ENCODE results near the gene DMC1.

DMC1 gene

GRCh38 chr22:38523479-38523878, 46.5 kb downstream of the DMC1 start:
- DNase-seq, result no peak
- no peaks in the 10 kb centered on the region for H3K36me3 ChIP-seq (ENCODE audit: control insufficient read depth in 1 of 2, insufficient read depth in 2 of 2, low read depth in 1 of 2, low read length in 2 of 2)
- H4K91ac ChIP-seq (ENCODE audit: low read length), result no peak overlapping the region
- H3K4me3 ChIP-seq (ENCODE audit: insufficient read depth in 1 of 2, low read depth in 1 of 2, low read length in 2 of 2), result no peak overlapping the region
- no peak overlapping the region for H2BK120ac ChIP-seq (ENCODE audit: low read depth, low read length)
- no peak overlapping the region for H2BK5ac ChIP-seq (ENCODE audit: low read depth, low read length, poor library complexity, severe bottlenecking)
- no peaks in the 10 kb centered on the region for H3K9me3 ChIP-seq (ENCODE audit: control insufficient read depth, low read length)
- no peak overlapping the region for H3K4me2 ChIP-seq (ENCODE audit: low read length, poor library complexity, severe bottlenecking)
- H3K14ac ChIP-seq (ENCODE audit: low read length in 2 of 2), result no peak overlapping the region
- no peak overlapping the region for H4K8ac ChIP-seq (ENCODE audit: low read length)
- no peak overlapping the region for H3K27ac ChIP-seq (ENCODE audit: low read length, poor library complexity, severe bottlenecking)
- no peak overlapping the region for H3K4ac ChIP-seq (ENCODE audit: low read depth in 1 of 2, low read length in 2 of 2)
- H2BK15ac ChIP-seq (ENCODE audit: low read depth, poor library complexity, severe bottlenecking), result no peak overlapping the region
- H3K4me1 ChIP-seq (ENCODE audit: control insufficient read depth, insufficient read depth, low read depth, low read length), result no peaks in the 10 kb centered on the region
- H2BK12ac ChIP-seq (ENCODE audit: low read length in 2 of 2), result no peak overlapping the region
- WGBS, result 98% methylated on average over 3 of the region's 5 CpGs
- no peaks in the 10 kb centered on the region for H3K79me1 ChIP-seq (replicated peaks; ENCODE audit: low read length, poor library complexity, severe bottlenecking)
- no peak overlapping the region for H3K9ac ChIP-seq (ENCODE audit: low read length)
- H3K23ac ChIP-seq (ENCODE audit: low read length in 2 of 2), result no peak overlapping the region
- H2AFZ ChIP-seq (ENCODE audit: low read depth, low read length), result no peak overlapping the region
- no peaks in the 10 kb centered on the region for H3K27me3 ChIP-seq (ENCODE audit: control insufficient read depth in 1 of 2, insufficient read depth in 1 of 2, low read length in 2 of 2)
- no peak overlapping the region for H3K18ac ChIP-seq (ENCODE audit: low read depth in 1 of 2, low read length in 2 of 2)
- H2AK5ac ChIP-seq (ENCODE audit: low read length, severe bottlenecking), result no peak overlapping the region

- Histone ChIP-seq H3K23ac (ENCODE audit: low read length in 2 of 2) (no peak overlapping the region), H2AFZ (ENCODE audit: low read depth, low read length) (no peak overlapping the region), H3K14ac (ENCODE audit: low read length in 2 of 2) (no peak overlapping the region), H2BK15ac (ENCODE audit: low read depth, poor library complexity, severe bottlenecking) (no peak overlapping the region), H4K8ac (ENCODE audit: low read length) (no peak overlapping the region), H3K9ac (ENCODE audit: low read length) (no peak overlapping the region), H3K4me2 (ENCODE audit: low read length, poor library complexity, severe bottlenecking) (no peak overlapping the region), H3K4ac (ENCODE audit: low read depth in 1 of 2, low read length in 2 of 2) (no peak overlapping the region), H3K79me1 (replicated peaks; ENCODE audit: low read length, poor library complexity, severe bottlenecking) (no peaks in the 10 kb centered on the region), H3K36me3 (ENCODE audit: control insufficient read depth in 1 of 2, insufficient read depth in 2 of 2, low read depth in 1 of 2, low read length in 2 of 2) (no peaks in the 10 kb centered on the region), H3K27ac (ENCODE audit: low read length, poor library complexity, severe bottlenecking) (no peak overlapping the region), H2BK5ac (ENCODE audit: low read depth, low read length, poor library complexity, severe bottlenecking) (no peak overlapping the region), H2BK12ac (ENCODE audit: low read length in 2 of 2) (no peak overlapping the region), H3K27me3 (ENCODE audit: control insufficient read depth in 1 of 2, insufficient read depth in 1 of 2, low read length in 2 of 2) (no peaks in the 10 kb centered on the region), H3K18ac (ENCODE audit: low read depth in 1 of 2, low read length in 2 of 2) (no peak overlapping the region), H3K4me1 (ENCODE audit: control insufficient read depth, insufficient read depth, low read depth, low read length) (no peaks in the 10 kb centered on the region), H3K9me3 (ENCODE audit: control insufficient read depth, low read length) (no peaks in the 10 kb centered on the region), H3K4me3 (ENCODE audit: insufficient read depth in 1 of 2, low read depth in 1 of 2, low read length in 2 of 2) (no peak overlapping the region), H2BK120ac (ENCODE audit: low read depth, low read length) (no peak overlapping the region), H4K91ac (ENCODE audit: low read length) (no peak overlapping the region), H2AK5ac (ENCODE audit: low read length, severe bottlenecking) (no peak overlapping the region)
- DNase-seq, result no peak
- WGBS, result 97% methylated on average over 2 of the region's 3 CpGs
Measured at GRCh38 chr22:38523029-38523428, 47.0 kb downstream of the DMC1 start.

- no peak overlapping the region for H3K4me3 ChIP-seq (ENCODE audit: insufficient read depth in 1 of 2, low read depth in 1 of 2, low read length in 2 of 2)
- no peaks in the 10 kb centered on the region for H3K9me3 ChIP-seq (ENCODE audit: control insufficient read depth, low read length)
- 60% methylated on average over 1 of the region's 2 CpGs for WGBS
- H2AK5ac ChIP-seq (ENCODE audit: low read length, severe bottlenecking), result no peak overlapping the region
- H4K8ac ChIP-seq (ENCODE audit: low read length), result no peak overlapping the region
- H3K9ac ChIP-seq (ENCODE audit: low read length), result no peak overlapping the region
- H2BK15ac ChIP-seq (ENCODE audit: low read depth, poor library complexity, severe bottlenecking), result no peak overlapping the region
- no peaks in the 10 kb centered on the region for H3K79me1 ChIP-seq (replicated peaks; ENCODE audit: low read length, poor library complexity, severe bottlenecking)
- H3K4me2 ChIP-seq (ENCODE audit: low read length, poor library complexity, severe bottlenecking), result no peak overlapping the region
- no peak overlapping the region for H2AFZ ChIP-seq (ENCODE audit: low read depth, low read length)
- no peak overlapping the region for H3K18ac ChIP-seq (ENCODE audit: low read depth in 1 of 2, low read length in 2 of 2)
- H2BK12ac ChIP-seq (ENCODE audit: low read length in 2 of 2), result no peak overlapping the region
- no peak overlapping the region for H4K91ac ChIP-seq (ENCODE audit: low read length)
- H3K36me3 ChIP-seq (ENCODE audit: control insufficient read depth in 1 of 2, insufficient read depth in 2 of 2, low read depth in 1 of 2, low read length in 2 of 2), result no peaks in the 10 kb centered on the region
- no peak for DNase-seq
- no peak overlapping the region for H2BK120ac ChIP-seq (ENCODE audit: low read depth, low read length)
- no peak overlapping the region for H3K14ac ChIP-seq (ENCODE audit: low read length in 2 of 2)
- H2BK5ac ChIP-seq (ENCODE audit: low read depth, low read length, poor library complexity, severe bottlenecking), result no peak overlapping the region
- no peaks in the 10 kb centered on the region for H3K27me3 ChIP-seq (ENCODE audit: control insufficient read depth in 1 of 2, insufficient read depth in 1 of 2, low read length in 2 of 2)
- H3K4ac ChIP-seq (ENCODE audit: low read depth in 1 of 2, low read length in 2 of 2), result no peak overlapping the region
- no peak overlapping the region for H3K27ac ChIP-seq (ENCODE audit: low read length, poor library complexity, severe bottlenecking)
- no peak overlapping the region for H3K23ac ChIP-seq (ENCODE audit: low read length in 2 of 2)
- no peaks in the 10 kb centered on the region for H3K4me1 ChIP-seq (ENCODE audit: control insufficient read depth, insufficient read depth, low read depth, low read length)
Measured at GRCh38 chr22:38519453-38520250, 50.3 kb downstream of the DMC1 start.

GRCh38 chr22:38518620-38519019, 51.4 kb downstream of the DMC1 start:
- H3K4me3 ChIP-seq (ENCODE audit: insufficient read depth in 1 of 2, low read depth in 1 of 2, low read length in 2 of 2), result no peak overlapping the region
- no peak overlapping the region for H3K9ac ChIP-seq (ENCODE audit: low read length)
- no peak overlapping the region for H3K27ac ChIP-seq (ENCODE audit: low read length, poor library complexity, severe bottlenecking)
- no peaks in the 10 kb centered on the region for H3K9me3 ChIP-seq (ENCODE audit: control insufficient read depth, low read length)
- H4K91ac ChIP-seq (ENCODE audit: low read length), result no peak overlapping the region
- 90% methylated on average over 3 of the region's 4 CpGs for whole genome bisulfite sequencing
- H4K8ac ChIP-seq (ENCODE audit: low read length), result no peak overlapping the region
- H3K79me1 ChIP-seq (replicated peaks; ENCODE audit: low read length, poor library complexity, severe bottlenecking), result no peaks in the 10 kb centered on the region
- no peaks in the 10 kb centered on the region for H3K36me3 ChIP-seq (ENCODE audit: control insufficient read depth in 1 of 2, insufficient read depth in 2 of 2, low read depth in 1 of 2, low read length in 2 of 2)
- no peak overlapping the region for H3K18ac ChIP-seq (ENCODE audit: low read depth in 1 of 2, low read length in 2 of 2)
- no peak overlapping the region for H2AFZ ChIP-seq (ENCODE audit: low read depth, low read length)
- no peak overlapping the region for H2BK5ac ChIP-seq (ENCODE audit: low read depth, low read length, poor library complexity, severe bottlenecking)
- no peaks in the 10 kb centered on the region for H3K27me3 ChIP-seq (ENCODE audit: control insufficient read depth in 1 of 2, insufficient read depth in 1 of 2, low read length in 2 of 2)
- no peak overlapping the region for H2BK12ac ChIP-seq (ENCODE audit: low read length in 2 of 2)
- no peak overlapping the region for H3K4me2 ChIP-seq (ENCODE audit: low read length, poor library complexity, severe bottlenecking)
- no peak overlapping the region for H3K14ac ChIP-seq (ENCODE audit: low read length in 2 of 2)
- no peaks in the 10 kb centered on the region for H3K4me1 ChIP-seq (ENCODE audit: control insufficient read depth, insufficient read depth, low read depth, low read length)
- DNase-seq, result no peak
- no peak overlapping the region for H3K4ac ChIP-seq (ENCODE audit: low read depth in 1 of 2, low read length in 2 of 2)
- H2BK120ac ChIP-seq (ENCODE audit: low read depth, low read length), result no peak overlapping the region
- no peak overlapping the region for H2BK15ac ChIP-seq (ENCODE audit: low read depth, poor library complexity, severe bottlenecking)
- H2AK5ac ChIP-seq (ENCODE audit: low read length, severe bottlenecking), result no peak overlapping the region
- no peak overlapping the region for H3K23ac ChIP-seq (ENCODE audit: low read length in 2 of 2)
